GM12878 (cell line): ENCODE data around the gene GSG1L. TPM values are rescaled to one million over a fixed set of nuclear protein-coding genes. Genes with fewer than 3 reads are reported as not detected.

ENCODE experiments used
- ATAC-seq: fragments of 200-7000 bp; cut with Tn5 transposase; 3 replicates; pipeline ENCODE4 v1.9.1; 2020; ENCODE audit warnings: mild to moderate bottlenecking, moderate library complexity
- BruUV-seq: library from RNA; stranded (reverse); fragments of 400-500 nt; replicated peaks from 2 replicates; lab custom pipeline; 2021; lab: Mats Ljungman, UMichigan
- CTCF ChIA-PET: fragments of 300-600 bp; sonication (Branson Sonifier 250); formaldehyde crosslinking; extraction: SDS; loops from one replicate; lab custom pipeline; 2021; ENCODE audit warnings: inconsistent platforms; lab: Yijun Ruan, JAX
- POLR2A ChIA-PET: fragments of 350-600 bp; formaldehyde crosslinking; extraction: SDS; loops from one replicate; lab custom pipeline; 2021; ENCODE audit warnings: inconsistent platforms; lab: Charles Lee
- RAD21 ChIA-PET: fragments of 300-600 bp; sonication (Branson Sonifier 250); formaldehyde crosslinking; loops from one replicate; lab custom pipeline; 2023; ENCODE audit warnings: antibody characterized with exemption; ENCODE audit not compliant: unreplicated experiment; lab: Charles Lee
- SMC1A ChIA-PET: fragments of 300-600 bp; sonication (Branson Sonifier 250); formaldehyde crosslinking; loops from one replicate; lab custom pipeline; 2023; ENCODE audit not compliant: unreplicated experiment, uncharacterized antibody; lab: Charles Lee
- DNase-seq: peaks from one replicate; pipeline ENCODE4 v3.0.0-alpha.2; 2011; ENCODE audit warnings: low read depth, low spot score
- FAIRE-seq: peaks from 3 replicates; lab custom pipeline; 2011; peaks lifted over from hg19 to GRCh38; lab: Jason Lieb, UNC
- H2AFZ ChIP-seq: 2 replicates; pipeline ENCODE4 v1.6.0; 2011; ENCODE audit warnings: low read depth, low read length, control low read depth; ENCODE audit not compliant: control insufficient read depth
- H3K27ac ChIP-seq: 2 replicates; pipeline ENCODE4 v1.5.1; 2011; ENCODE audit warnings: control low read depth; ENCODE audit not compliant: control insufficient read depth, insufficient read depth
- H3K27me3 ChIP-seq, 2 experiments: replicated peaks in 1 of 2; 2 replicates each; pipeline versions ENCODE4 v1.6.0 to v1.6.1; 2011; ENCODE audit warnings: low read length in 1 of 2; ENCODE audit not compliant: control insufficient read depth in 2 of 2, insufficient read depth in 2 of 2
- H3K36me3 ChIP-seq, 2 experiments: 2 replicates each; pipeline ENCODE4 v1.5.1; 2011; ENCODE audit warnings: low read length in 1 of 2; ENCODE audit not compliant: control insufficient read depth in 2 of 2, insufficient read depth in 2 of 2
- H3K4me1 ChIP-seq: 2 replicates; pipeline ENCODE4 v1.6.1; 2011; ENCODE audit warnings: mild to moderate bottlenecking, low read length, moderate library complexity, mixed read lengths; ENCODE audit not compliant: control insufficient read depth, insufficient read depth
- H3K4me2 ChIP-seq: 2 replicates; pipeline ENCODE4 v1.6.0; 2011; ENCODE audit warnings: control low read depth; ENCODE audit not compliant: control insufficient read depth, insufficient read depth
- H3K4me3 ChIP-seq: fragments of 200-600 bp; sonication (generic); 2 replicates; pipeline ENCODE4 v1.5.1; 2016
- H3K79me2 ChIP-seq: 2 replicates; pipeline ENCODE4 v1.6.0; 2011; ENCODE audit warnings: low read length; ENCODE audit not compliant: control insufficient read depth, insufficient read depth
- H3K9ac ChIP-seq: 2 replicates; pipeline ENCODE4 v1.8.0; 2011; ENCODE audit warnings: low read length, control low read depth, mixed read lengths; ENCODE audit not compliant: control insufficient read depth, insufficient read depth
- H3K9me3 ChIP-seq: replicated peaks from 3 replicates; pipeline ENCODE4 v1.5.1; 2011; ENCODE audit warnings: mild to moderate bottlenecking, low read length; ENCODE audit not compliant: control insufficient read depth, insufficient read depth
- H4K20me1 ChIP-seq: 2 replicates; pipeline ENCODE4 v1.6.0; 2011; ENCODE audit not compliant: control insufficient read depth, insufficient read depth
- BMI1 ChIP-seq: fragments of 450-650 bp; IDR thresholded peaks from 2 replicates; pipeline ENCODE4 v1.6.1; 2016; ENCODE audit warnings: mild to moderate bottlenecking, moderate library complexity, borderline replicate concordance
- GABPA ChIP-seq: IDR thresholded peaks from 2 replicates; pipeline ENCODE4 v1.6.1; 2014; ENCODE audit warnings: antibody characterized with exemption, low read depth, mild to moderate bottlenecking, inconsistent platforms
- HDAC2 ChIP-seq: fragments of 200-600 bp; sonication (generic); IDR thresholded peaks from 2 replicates; pipeline ENCODE4 v1.6.1; 2017
- IRF5 ChIP-seq: fragments of 450-650 bp; IDR thresholded peaks from 2 replicates; pipeline ENCODE4 v1.6.1; 2017; ENCODE audit warnings: borderline replicate concordance
- SRF ChIP-seq, 2 experiments: IDR thresholded peaks; 2 replicates each; pipeline ENCODE4 v1.6.1; 2011; ENCODE audit warnings: low read depth in 2 of 2, low read length in 2 of 2, mild to moderate bottlenecking in 1 of 2, moderate library complexity in 1 of 2
- USF2 ChIP-seq: IDR thresholded peaks from 2 replicates; pipeline ENCODE4 v1.6.1; 2011; ENCODE audit warnings: low read depth, low read length, improper control_type of control experiment, borderline replicate concordance
- WRNIP1 ChIP-seq: IDR thresholded peaks from 2 replicates; pipeline ENCODE4 v1.6.1; 2011; ENCODE audit warnings: low read depth, low read length, improper control_type of control experiment, borderline replicate concordance
- ZNF274 ChIP-seq: IDR thresholded peaks from one replicate; pipeline ENCODE4 v1.8.0; 2011; ENCODE audit not compliant: insufficient read length, insufficient read depth
- WGBS: methylation state at CpG from one replicate; pipeline ENCODE4 v1.1.6; 2016; ENCODE audit warnings: low lambda C conversion rate; ENCODE audit not compliant: insufficient replicate concordance, insufficient coverage; ENCODE audit errors: missing lambda C conversion rate; 5-methylcytosine and 5-hydroxymethylcytosine counted together
- in situ Hi-C: fragments of 300-500 bp; cut with MboI; formaldehyde crosslinking; loops from 9 replicates; pipeline ENCODE4 v1.14.3; 2018; ENCODE audit warnings: mixed read lengths
- intact Hi-C: fragments of 100-400 bp; cut with micrococcal nuclease; formaldehyde crosslinking; loops from one replicate; pipeline ENCODE4 v1.14.2; 2022; ENCODE audit not compliant: unreplicated experiment
- polyA plus RNA-seq, 11 experiments: library from polyadenylated mRNA; depleted of rRNA in 4 of 11; unstranded in 6 of 11; stranded (reverse) in 5 of 11; fragments of >200 nt; fragmentation: Nextera tagmentation in 4 of 11; fragmentation: Illumina TruSeq in 1 of 11; extraction: Ambion mirVana in 4 of 11; extraction: Trizol in 1 of 11; gene quantifications; 1 replicate in 1 of 11; 2 replicates in 10 of 11; pipeline versions ENCODE4 v1.2.1 to v1.2.3, GENCODE V29; 2011 to 2016; ENCODE audit warnings: inconsistent platforms in 2 of 11, missing spikeins in 2 of 11, low read depth in 1 of 11
- total RNA-seq, 4 experiments: library from RNA; depleted of rRNA in 3 of 4; stranded (reverse); fragments of >200 nt in 3 of 4; fragmentation: Illumina TruSeq in 1 of 4; extraction: Trizol in 1 of 4; gene quantifications; 2 replicates each; pipeline versions ENCODE4 v1.2.1 to v1.2.3, GENCODE V29; 2013 to 2021
- TF ChIP-seq, protein P1 (sequence below): fragments of 450-650 bp; formaldehyde crosslinking; IDR thresholded peaks from 2 replicates; pipeline ENCODE4 v1.5.0; 2022; ENCODE audit warnings: mild to moderate bottlenecking, missing genetic modification characterization
- TF ChIP-seq, protein P2 (sequence below): fragments of 450-650 bp; IDR thresholded peaks from 2 replicates; pipeline ENCODE4 v1.6.1; 2017; ENCODE audit warnings: mild to moderate bottlenecking, moderate library complexity

GSG1L gene
- total and polyA plus RNA-seq, 10 of the 15 experiments (the other 5 are each of a cell fraction or from before 2014, with no cell fraction given), result not detected

DNA sequence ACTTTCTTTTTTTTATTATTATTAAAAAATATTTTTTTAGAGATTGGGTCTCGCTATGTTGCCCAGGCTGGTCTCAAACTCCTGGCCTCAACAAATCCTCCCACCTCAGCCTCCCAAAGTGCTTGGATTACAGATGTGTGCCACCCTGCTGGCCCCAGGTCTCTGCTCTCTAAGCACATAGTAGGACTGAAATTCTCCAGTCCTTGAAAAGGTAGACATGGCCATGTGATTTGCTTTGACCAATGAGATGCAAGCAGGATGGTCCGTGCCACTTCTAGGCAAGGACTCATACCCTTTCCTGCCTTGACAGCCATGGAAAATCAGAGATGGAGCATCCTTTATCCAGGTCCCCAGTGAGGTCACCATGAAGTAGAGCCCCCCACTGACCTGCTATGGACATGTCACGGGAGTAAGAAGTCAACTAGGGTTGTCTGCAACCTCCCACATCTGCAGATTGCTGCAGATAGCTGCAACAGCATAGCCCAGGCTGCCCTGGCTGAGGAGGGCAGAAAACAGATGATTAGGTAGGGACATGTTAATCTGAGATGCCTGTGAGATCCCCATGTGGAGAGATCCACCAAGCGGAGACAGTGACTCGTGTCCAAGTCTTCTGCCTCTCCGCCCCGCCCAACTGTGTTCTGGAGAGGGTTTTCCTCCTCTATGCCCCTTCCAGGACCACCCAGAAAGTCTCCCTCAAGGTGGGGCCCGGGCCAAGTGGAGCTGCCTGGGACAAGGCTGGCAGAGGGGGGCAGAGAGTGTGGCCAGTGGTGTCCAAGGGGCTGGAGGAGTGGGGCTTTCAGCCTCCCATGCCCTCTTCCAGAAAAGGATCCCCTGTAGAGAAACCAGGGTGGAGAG lies 11.0 kb downstream of the GSG1L start:
- DNase-seq (no peak), ATAC-seq (no peak), FAIRE-seq (no peak)
- Histone ChIP-seq H4K20me1 (no peaks in the 10 kb centered on the region), H3K79me2 (no peaks in the 10 kb centered on the region), H3K4me2 (no peak overlapping the region), H2AFZ (no peak overlapping the region), H3K27ac (no peak overlapping the region), H3K27me3 (no peaks in the 10 kb centered on the region; a peak in 2 of 4 replicates), H3K4me3 (no peak overlapping the region), H3K4me1 (no peaks in the 10 kb centered on the region), H3K9me3 (no peaks in the 10 kb centered on the region), H3K36me3 (no peaks in the 10 kb centered on the region), H3K9ac (no peak overlapping the region)
- no TSS peak for BruUV-seq
- RAD21 ChIA-PET, result no interaction called here
- SMC1A ChIA-PET, result no interaction called here
- no peak for TF ChIP-seq GABPA
- no peak for TF ChIP-seq HDAC2
- TF ChIP-seq, protein P1, sequence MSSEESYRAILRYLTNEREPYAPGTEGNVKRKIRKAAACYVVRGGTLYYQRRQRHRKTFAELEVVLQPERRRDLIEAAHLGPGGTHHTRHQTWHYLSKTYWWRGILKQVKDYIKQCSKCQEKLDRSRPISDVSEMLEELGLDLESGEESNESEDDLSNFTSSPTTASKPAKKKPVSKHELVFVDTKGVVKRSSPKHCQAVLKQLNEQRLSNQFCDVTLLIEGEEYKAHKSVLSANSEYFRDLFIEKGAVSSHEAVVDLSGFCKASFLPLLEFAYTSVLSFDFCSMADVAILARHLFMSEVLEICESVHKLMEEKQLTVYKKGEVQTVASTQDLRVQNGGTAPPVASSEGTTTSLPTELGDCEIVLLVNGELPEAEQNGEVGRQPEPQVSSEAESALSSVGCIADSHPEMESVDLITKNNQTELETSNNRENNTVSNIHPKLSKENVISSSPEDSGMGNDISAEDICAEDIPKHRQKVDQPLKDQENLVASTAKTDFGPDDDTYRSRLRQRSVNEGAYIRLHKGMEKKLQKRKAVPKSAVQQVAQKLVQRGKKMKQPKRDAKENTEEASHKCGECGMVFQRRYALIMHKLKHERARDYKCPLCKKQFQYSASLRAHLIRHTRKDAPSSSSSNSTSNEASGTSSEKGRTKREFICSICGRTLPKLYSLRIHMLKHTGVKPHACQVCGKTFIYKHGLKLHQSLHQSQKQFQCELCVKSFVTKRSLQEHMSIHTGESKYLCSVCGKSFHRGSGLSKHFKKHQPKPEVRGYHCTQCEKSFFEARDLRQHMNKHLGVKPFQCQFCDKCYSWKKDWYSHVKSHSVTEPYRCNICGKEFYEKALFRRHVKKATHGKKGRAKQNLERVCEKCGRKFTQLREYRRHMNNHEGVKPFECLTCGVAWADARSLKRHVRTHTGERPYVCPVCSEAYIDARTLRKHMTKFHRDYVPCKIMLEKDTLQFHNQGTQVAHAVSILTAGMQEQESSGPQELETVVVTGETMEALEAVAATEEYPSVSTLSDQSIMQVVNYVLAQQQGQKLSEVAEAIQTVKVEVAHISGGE (CRISPR knock-in tag), result no peak
- TF ChIP-seq ZNF274, result no peak
- TF ChIP-seq, protein P2, sequence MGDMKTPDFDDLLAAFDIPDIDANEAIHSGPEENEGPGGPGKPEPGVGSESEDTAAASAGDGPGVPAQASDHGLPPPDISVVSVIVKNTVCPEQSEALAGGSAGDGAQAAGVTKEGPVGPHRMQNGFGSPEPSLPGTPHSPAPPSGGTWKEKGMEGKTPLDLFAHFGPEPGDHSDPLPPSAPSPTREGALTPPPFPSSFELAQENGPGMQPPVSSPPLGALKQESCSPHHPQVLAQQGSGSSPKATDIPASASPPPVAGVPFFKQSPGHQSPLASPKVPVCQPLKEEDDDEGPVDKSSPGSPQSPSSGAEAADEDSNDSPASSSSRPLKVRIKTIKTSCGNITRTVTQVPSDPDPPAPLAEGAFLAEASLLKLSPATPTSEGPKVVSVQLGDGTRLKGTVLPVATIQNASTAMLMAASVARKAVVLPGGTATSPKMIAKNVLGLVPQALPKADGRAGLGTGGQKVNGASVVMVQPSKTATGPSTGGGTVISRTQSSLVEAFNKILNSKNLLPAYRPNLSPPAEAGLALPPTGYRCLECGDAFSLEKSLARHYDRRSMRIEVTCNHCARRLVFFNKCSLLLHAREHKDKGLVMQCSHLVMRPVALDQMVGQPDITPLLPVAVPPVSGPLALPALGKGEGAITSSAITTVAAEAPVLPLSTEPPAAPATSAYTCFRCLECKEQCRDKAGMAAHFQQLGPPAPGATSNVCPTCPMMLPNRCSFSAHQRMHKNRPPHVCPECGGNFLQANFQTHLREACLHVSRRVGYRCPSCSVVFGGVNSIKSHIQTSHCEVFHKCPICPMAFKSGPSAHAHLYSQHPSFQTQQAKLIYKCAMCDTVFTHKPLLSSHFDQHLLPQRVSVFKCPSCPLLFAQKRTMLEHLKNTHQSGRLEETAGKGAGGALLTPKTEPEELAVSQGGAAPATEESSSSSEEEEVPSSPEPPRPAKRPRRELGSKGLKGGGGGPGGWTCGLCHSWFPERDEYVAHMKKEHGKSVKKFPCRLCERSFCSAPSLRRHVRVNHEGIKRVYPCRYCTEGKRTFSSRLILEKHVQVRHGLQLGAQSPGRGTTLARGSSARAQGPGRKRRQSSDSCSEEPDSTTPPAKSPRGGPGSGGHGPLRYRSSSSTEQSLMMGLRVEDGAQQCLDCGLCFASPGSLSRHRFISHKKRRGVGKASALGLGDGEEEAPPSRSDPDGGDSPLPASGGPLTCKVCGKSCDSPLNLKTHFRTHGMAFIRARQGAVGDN, result no peak
- TF ChIP-seq USF2, result no peak
- TF ChIP-seq IRF5, result no peak
- TF ChIP-seq SRF (IDR thresholded peaks at IDR 0.05; ENCODE audit: low read depth in 2 of 2, low read length in 2 of 2), result no peak
- no peak for TF ChIP-seq BMI1
- no peak for TF ChIP-seq WRNIP1
- intact Hi-C loops (no loop called here), in situ Hi-C loops (loop anchor here (25.0 kb wide), 1 partner anchor 415 kb away; no protein-coding TSS in a partner anchor)
- 27% methylated on average over 8 of the region's 8 CpGs for WGBS
- POLR2A ChIA-PET, result no interaction called here
- CTCF ChIA-PET, result no interaction called here
